ENCODE data around the gene S100A2. TPM values are rescaled to one million over a fixed set of nuclear protein-coding genes. Genes with fewer than 3 reads are reported as not detected.

Gene S100A2
- total RNA-seq, 1 donor from 2014 or later: 1,251 TPM

Other genes with a start within 250 kb of the S100A2 start
- gene PGLYRP4, start 217.0 kb downstream of the S100A2 start, total RNA-seq: 2.0 TPM in 1 of 2 replicates, not detected in the other
- gene S100A9, start 208.0 kb downstream of the S100A2 start, total RNA-seq: 735 and 3,796 TPM in 2 replicates
- gene S100A12, start 190.2 kb downstream of the S100A2 start, total RNA-seq: 5.5 TPM in 1 of 2 replicates, not detected in the other
- 50.0 and 551 TPM in 2 replicates for gene S100A8, start 174.8 kb downstream of the S100A2 start, total RNA-seq
- gene S100A7A, start 149.3 kb downstream of the S100A2 start, total RNA-seq: not detected in 2 replicates
- 0.38 TPM in 1 of 2 replicates, not detected in the other for gene S100A7, start 105.2 kb downstream of the S100A2 start, total RNA-seq
- 2,948 and 3,820 TPM in 2 replicates for gene S100A6, start 29.9 kb downstream of the S100A2 start, total RNA-seq
- not detected in 2 replicates for gene S100A5, start 24.9 kb downstream of the S100A2 start, total RNA-seq
- 10.8 and 16.8 TPM in 2 replicates for gene S100A4, start 20.0 kb downstream of the S100A2 start, total RNA-seq
- 2.3 and 26.6 TPM in 2 replicates for gene S100A3, start 16.6 kb downstream of the S100A2 start, total RNA-seq
- gene S100A16, start 47.3 kb upstream of the S100A2 start, total RNA-seq: 886 and 1,542 TPM in 2 replicates
- gene S100A14, start 50.5 kb upstream of the S100A2 start, total RNA-seq: 1,221 and 1,339 TPM in 2 replicates
- gene S100A13, start 61.7 kb upstream of the S100A2 start, total RNA-seq: 44.5 and 69.8 TPM in 2 replicates
- gene S100A1, start 62.6 kb upstream of the S100A2 start, total RNA-seq: not detected in 2 replicates
- 51.9 and 61.2 TPM in 2 replicates for gene CHTOP, start 68.2 kb upstream of the S100A2 start, total RNA-seq
- gene SNAPIN, start 92.9 kb upstream of the S100A2 start, total RNA-seq: 59.5 and 61.4 TPM in 2 replicates
- gene ILF2, start 105.1 kb upstream of the S100A2 start, total RNA-seq: 78.9 and 114 TPM in 2 replicates
- gene NPR1, start 112.8 kb upstream of the S100A2 start, total RNA-seq: under 0.01 TPM in 1 of 2 replicates, not detected in the other
- gene INTS3, start 162.2 kb upstream of the S100A2 start, total RNA-seq: 12.6 and 12.7 TPM in 2 replicates
- 4.1 and 7.4 TPM in 2 replicates for gene SLC27A3, start 209.6 kb upstream of the S100A2 start, total RNA-seq